Measurements from ENCODE around the gene OLA1.
A peak's percentile ranks its signal among the peaks of the same experiment; 100 is the strongest.

The OLA1 gene

DNA sequence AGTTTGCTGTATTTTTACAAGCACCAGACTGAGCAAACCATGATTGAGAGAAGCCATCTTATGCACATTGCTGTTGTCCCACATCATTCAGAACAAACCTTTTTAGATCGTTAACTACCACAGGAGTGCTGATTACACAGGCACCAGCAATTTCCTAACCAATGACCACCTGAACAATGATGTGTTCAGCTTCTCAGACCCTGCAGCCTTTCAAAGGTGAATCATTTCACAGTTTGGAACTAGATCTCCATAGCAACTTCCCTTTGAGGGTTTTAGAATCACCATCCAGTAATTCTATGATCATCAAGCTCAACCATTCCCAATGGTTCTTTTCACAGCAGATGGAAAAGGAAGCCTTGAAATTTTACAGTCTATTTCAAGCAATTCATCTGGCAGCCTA is 71.4 kb downstream of the OLA1 start:
- DNase-seq: no peak

DNA sequence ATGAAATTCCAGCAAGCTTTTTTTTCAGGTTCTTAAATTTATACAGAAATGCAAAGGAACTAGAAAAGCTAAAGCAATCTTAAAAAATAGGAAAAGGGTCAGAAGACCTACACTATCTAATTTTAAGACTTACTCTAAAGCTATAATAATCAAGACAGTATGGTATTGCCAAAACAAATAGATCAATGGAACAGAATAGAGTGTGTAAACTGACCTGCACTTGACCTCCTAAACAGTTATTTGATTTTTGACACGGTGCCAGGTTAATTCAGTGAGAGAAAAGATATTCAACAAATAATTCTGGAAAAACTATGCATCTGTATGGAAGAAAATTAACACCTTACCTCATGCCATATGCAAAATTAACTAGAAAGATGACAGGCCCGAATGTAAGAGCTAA is 73.6 kb downstream of the OLA1 start:
- DNase-seq: no peak

DNA sequence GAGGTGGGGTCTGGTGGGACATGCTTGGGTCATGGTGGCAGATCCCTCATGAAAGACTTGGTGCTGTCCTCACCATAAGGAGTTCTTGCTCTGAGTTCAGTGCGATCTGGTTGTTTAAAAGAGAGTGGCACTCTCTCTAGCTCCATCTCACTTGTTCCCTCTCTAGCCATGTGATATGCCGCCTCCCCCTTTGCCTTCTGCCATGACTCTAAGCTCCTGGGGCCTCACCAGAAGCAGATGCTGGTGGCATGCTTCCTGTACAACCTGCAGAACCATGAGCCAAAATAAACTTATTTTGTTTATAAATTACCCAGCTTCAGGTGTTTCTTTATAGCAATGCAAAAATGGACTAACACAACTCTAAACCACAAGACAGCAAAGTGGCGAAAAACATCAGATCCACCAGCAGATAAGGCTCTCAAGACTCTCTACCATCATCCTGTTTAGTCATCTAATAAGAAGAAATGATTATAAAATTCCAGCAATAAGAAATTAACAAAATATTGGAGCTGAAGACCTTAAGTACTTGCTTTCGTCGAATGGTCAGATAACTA is 75.5 kb downstream of the OLA1 start:
- no peak for DNase-seq

DNA sequence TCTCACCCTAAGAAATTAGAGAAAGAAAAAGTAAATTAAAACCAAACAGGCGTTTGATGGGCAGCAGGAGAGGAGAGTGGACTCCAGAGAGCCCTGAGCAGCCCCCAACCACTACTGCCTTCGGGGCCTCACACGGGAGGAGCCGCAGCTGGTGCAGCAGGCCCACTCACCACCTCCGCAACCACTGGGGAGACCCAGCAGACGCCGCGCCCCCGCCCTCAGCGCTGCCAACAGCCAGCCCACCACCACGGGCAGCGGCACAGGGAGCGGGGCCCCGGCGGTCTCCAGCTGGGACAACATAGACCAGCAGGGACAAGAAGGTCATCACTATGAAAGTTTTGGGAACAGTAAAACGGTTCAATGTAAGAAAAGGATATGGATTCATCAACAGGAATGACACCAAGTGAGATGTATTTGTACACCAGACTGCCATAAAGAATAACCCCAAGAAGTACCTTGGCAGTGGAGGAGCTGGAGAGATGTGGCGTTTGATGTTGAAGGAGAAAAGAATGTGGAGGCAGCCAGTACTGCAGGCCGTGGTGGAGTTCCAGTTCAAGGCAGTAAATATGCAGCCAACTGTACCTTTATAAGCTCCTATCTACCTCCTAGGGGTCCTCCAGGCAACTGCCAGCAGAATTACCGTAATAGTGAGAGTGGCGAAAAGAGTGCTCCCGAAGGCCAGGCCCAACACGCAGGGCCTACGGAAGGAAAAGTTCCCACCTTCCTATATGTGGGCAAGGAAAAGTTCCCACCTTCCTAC is 76.5 kb downstream of the OLA1 start:
- no peak for DNase-seq

DNA sequence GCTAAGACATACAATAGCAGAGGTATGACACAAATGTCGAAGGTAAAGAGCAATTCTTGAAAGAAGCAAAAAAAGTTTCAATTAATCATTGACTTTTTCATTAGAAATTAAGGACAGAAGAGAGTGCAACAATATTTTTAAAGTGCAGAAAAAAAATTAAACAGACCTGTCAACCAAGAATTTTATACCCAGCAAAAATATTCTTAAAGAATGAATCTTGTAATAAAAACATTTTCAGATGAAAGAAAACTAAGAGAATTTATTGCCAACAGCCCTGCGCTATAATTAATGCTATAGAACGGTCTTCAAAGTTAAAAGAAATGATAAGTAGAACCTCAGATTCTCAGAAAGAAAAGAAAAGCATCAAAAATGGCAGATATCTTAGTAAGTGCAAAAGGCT is 79.0 kb downstream of the OLA1 start:
- no peak for DNase-seq

DNA sequence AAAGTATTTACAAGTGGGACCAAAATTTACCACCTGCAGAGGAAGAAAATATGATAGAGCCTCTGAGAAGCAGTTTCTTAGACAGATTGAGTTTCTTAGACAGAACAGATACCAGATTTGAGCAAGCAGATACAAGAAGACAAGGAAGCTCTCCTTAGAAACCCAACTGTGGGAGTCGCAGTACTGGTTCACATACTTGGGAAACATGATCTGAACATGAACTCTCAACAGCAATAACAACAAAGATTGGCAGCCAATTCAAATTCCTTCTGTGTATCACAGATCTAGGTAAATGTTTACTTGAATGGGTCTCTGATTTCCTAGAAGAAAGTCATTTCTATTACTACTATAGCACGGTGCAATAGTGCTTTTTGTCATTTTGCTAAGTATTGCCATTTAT is 82.1 kb downstream of the OLA1 start:
- DNase-seq: no peak

DNA sequence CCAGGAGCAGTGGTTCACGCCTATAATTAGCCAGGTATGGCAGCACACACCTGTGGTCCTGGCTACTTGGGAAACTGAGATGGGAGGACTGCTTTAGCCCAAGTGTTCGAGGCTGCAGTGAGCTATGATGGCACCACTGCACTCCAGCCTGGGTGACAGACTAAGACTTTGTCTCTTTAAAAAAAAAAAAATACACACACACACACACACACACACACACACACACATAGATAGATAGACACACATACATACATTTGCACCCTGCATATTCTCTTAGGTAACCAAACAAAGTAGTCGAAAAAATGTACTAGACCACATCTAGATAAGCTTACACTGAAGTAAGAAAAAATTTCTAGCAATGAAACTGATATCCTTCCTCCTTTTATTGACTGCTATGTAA is 86.8 kb downstream of the OLA1 start:
- DNase-seq: no peak

DNA sequence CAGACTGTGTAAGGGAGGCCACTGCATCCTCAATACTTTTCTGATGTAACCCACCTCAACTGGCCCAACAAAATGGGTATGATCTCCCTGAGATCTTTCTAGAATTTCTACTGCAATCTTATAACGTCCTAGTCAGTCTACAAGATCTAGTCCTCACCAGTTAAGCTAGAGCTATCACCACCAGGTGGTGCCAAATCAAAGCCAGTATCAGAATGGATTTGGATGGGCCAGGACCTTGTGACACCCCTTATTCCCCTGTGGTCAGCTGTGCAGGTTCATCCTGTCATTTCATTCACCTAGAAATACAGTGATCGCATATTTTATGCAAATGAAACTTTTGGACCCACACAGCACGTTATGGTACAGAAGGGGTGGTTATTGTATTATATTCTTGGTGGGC is 90.3 kb downstream of the OLA1 start:
- peak; percentile 3 for DNase-seq

DNA sequence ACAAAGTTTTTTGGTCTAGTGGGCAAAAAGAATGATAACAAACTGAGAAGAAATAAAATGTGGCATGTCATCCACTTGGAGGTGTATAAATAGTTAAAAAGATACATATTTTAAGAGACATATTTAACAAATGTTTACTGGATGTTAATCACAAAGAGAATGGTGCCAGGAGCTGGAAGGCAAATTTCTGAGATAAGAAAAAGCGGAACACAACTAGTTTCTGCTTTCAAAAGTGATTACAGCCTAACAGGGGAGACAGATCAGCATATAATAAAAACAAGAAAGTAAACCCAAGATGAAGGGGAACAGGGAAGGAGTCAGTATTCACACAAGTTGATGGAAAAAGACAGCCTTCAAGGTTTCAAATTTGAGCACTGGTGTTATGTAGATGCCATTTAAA is 91.3 kb downstream of the OLA1 start:
- no peak for DNase-seq

DNA sequence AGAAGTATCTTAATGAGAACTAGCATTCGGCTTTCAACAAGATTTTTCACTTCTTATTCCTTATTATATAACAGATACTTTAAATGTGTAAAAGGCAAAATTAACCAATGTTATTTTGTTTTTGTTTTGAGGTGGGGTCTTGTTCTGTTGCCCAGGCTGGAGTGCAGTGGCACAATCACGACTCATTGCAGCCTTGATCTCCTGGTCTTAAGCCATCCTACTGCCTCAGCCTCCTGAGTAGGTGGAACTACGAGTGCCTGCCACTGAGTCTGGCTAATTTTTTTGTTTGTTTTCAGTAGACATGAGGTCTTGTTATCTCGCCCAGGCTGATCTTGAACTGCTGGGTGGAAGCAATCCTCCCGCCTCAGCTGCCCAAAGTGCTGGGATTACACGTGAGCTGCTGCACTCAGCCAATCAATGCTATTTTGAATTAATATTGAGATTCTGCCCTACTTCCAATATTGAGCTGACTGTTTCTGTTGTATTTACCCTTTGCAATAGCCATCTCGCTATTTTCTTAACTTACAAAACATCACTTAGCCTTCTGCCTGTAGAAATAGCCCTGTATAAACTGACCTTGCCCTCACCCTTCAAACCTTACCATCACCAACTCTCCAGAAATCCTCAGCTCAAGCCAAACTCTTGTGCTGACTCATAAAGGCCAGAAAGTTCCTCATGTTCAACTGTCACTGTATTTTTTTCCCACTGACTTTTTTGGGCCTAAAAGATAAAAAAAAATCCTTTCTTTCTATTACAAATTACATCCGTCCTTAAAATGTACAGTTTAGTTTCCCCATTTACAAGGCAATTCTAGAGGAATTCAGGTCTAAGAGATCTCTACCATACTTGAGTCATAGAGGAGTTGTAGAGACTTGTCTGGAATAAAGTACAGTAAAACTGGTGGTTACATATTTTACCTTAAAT is 94.3 kb downstream of the OLA1 start:
- DNase-seq: no peak

DNA sequence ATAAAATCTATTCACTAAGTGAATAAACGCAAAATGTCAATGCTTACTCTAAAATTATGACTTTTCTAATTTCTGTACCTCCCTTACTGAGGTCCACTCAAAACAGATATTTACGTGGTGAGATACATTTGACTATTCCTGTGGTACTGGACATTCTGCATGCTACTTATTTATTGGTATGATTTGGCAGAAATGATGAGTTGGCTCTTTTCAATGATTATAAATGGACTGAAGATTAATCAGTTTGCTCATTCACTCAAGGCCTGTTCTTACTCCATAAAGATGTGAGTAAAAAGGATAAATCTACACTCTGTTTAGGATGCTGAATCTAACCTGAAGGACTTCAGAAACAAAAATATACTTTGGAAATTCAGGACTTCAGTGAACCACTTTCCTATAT is 98.8 kb downstream of the OLA1 start:
- no peak for DNase-seq

DNA sequence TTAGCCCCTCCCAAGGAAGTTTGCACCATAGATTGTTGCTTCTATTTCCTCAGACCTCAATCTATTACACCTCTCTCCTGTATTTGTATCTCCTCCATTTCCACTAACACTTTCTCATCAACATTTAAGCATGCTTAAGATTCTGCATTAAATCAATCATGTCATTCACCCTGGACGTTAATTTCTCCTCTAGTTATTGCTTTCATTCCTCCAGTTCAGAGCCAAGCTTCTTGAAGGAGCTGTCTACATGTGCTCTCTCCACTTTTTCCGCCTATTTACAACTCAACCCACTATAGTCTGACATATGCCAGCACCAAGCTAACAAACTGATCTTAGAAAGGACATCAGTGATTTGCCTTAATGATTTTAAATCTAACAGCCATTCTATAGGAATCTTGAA is 99.5 kb downstream of the OLA1 start:
- no peak for DNase-seq

DNA sequence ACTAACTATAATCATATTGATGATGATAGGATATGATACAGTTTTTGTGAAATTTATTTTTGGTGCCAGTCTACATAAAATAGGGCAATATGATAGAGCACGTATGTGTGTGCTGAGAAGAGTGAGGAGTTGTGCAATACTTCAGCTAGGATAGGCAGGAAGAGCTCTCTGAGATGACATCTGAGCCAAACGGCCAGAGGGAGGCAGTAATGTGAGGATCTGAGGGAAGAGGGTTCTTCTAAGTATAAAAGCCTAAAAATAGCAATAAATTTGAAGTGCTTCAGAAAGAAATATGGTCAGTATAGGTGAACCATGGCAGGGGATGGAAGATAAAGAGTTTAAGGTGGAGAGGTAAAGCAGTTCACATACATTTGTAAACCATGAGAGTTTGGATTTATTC is 102.5 kb downstream of the OLA1 start:
- DNase-seq: no peak

DNA sequence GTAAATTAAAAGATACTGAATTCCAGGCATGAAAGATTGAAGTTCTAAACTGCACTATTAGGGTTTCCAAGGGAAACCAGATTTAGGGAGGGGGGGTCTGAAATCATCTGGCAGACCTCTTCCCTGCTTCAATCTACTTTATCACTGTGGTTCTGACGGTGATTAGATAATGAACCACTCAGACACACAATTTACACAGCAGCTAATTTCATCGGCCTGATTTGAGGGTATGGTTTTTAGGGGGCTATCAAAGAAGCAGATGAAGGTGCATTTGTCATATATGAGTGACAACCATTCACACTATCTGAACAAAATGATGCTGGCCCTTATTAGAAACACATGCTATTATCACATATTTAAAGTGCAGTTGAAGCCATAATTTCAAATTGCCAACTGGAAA is 106.0 kb downstream of the OLA1 start:
- DNase-seq: no peak

DNA sequence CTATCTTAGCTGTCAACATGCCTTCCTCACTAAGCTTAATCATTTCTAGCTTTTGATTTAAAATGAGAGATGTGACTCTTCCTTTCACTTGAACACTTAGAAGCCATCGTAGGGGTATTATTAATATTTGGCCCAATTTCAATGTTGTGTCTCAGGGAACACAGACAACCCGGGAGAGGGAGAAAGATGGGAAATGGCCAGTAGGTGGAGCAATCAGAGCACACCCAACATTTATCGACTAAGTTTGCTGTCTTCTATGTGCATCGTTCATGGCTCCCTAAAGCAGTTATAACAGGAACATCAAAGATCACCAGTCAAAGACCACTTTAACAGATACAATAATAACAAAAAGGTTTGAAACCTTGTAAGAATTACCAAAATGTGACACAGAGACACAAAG is 110.2 kb downstream of the OLA1 start:
- DNase-seq: no peak

DNA sequence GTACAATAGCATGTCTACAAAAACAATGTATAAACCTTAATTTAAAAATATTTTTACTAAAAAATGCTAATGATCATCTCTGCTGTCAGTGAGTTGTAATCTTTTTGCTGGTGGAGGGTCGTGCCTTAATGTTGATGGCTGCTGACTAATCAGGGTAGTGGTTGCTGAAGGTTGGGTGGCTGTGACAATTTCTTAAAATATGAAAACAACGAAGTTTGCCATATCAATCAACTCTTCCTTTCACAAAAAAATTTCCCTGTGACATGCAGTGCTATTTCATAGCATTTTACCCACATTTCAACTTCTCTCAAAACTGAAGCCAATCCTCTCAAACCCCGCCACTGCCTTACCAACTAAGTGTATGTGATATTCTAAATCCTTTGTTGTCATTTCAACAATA is 112.4 kb downstream of the OLA1 start:
- no peak for DNase-seq

DNA sequence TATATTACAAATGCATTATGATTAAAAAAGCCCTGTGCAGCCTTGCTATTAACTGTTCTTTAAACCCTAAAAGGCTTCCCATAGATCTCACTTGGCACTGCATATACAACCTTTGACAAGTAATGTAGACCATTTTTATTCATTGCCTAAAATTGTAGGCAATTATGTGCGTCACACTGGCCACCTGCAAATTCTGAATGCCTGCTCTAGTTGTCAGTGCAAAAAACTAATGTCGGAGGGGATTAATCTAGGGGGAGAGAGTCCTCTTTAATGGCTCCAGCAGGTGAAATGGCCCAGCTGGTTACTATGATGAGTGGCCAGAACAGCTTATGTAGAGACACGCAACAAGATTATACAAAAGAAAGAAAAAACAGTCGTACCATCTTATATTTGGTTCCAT is 123.2 kb downstream of the OLA1 start:
- DNase-seq: no peak

DNA sequence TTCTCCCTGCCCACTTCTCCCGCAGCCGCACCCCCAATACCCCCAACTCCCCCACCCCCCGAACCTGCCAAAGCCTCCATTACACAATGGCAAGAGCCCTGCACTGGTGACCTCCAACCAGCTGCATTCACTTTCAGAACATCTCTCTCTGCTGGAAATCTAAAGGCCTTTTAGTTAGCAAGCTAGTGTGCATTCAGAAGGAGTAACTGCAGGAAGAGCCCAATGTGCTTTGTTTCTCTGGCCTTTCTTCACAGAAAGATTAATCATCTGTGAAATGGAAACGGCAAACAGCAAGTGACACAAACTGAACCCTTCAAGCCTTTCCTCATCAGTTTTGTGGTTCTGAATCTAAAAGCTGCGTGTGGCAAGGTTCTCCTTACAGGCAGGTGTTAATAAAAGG is 124.2 kb downstream of the OLA1 start:
- DNase-seq: no peak

DNA sequence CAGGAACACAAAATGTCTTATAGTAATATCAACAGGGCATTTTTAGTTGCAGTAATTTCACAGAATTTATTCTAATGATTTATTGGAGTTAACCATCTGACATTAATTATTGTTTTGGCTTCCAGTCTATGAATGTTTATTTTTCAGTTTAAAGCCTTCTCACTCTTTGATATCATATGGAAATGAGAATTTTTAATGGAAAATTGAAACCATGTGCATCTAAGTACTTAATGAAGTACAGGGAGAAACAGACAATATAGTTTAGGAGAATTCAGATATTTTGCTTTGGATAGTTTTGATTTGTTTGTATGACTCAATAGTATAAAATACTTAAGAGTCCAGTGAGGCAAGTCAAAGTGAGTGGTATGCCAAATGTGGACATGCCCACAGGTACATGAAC is 126.1 kb downstream of the OLA1 start:
- no peak for DNase-seq

DNA sequence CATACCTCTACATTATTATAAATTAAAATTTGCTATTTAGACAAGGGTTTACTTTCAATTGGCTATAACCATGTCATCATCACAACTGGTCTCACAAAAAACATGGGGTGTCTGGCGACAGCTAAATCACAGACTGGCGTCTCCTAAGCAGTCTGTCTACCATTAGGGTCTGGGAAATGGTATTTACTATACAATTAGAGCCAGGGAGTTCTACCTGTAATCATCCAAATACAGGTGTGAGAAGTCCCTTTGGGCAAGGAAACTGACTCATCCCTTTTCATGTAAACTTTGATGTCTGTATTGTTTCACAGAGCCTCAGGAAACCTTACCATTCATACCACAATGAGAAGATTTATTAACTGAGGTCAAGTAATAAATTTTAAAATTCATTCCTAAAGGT is 126.7 kb downstream of the OLA1 start:
- DNase-seq: no peak

DNA sequence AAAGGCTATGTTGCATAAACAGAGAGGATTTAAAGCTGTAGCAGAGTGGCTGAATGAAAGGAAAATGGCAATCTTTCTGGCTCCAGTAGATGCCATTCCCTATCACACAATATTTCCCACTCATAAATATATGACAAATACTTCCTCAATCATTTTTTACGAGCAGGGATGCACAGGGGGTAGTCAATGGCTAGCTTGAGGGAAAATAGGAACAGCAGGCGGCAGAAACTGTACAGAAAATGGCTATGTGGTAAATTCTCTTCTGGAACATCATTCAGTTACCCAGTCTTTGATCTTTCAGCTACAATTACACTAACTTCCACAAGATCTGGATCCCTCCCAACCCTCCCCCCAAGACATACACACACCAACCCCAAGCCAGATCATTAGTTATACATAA is 127.2 kb downstream of the OLA1 start:
- DNase-seq: no peak

DNA sequence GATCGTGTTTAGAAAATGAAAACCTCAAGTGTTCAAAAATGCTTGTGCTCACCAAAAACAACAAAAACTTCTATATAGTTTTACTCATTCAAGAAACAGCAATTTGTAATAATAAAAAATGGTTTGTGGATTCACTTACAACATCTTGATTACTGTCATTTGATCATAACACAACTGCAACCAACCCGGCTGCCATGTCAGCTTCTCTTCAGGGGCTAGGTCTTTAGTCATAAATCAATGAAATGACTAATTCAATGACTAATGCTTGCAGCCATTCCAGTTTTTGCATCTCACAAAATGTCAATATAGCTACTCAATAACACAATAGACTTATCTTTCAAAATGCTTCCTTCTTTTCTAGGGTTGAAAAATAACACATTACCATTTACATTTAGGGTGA is 128.0 kb downstream of the OLA1 start:
- DNase-seq: peak; percentile 68

DNA sequence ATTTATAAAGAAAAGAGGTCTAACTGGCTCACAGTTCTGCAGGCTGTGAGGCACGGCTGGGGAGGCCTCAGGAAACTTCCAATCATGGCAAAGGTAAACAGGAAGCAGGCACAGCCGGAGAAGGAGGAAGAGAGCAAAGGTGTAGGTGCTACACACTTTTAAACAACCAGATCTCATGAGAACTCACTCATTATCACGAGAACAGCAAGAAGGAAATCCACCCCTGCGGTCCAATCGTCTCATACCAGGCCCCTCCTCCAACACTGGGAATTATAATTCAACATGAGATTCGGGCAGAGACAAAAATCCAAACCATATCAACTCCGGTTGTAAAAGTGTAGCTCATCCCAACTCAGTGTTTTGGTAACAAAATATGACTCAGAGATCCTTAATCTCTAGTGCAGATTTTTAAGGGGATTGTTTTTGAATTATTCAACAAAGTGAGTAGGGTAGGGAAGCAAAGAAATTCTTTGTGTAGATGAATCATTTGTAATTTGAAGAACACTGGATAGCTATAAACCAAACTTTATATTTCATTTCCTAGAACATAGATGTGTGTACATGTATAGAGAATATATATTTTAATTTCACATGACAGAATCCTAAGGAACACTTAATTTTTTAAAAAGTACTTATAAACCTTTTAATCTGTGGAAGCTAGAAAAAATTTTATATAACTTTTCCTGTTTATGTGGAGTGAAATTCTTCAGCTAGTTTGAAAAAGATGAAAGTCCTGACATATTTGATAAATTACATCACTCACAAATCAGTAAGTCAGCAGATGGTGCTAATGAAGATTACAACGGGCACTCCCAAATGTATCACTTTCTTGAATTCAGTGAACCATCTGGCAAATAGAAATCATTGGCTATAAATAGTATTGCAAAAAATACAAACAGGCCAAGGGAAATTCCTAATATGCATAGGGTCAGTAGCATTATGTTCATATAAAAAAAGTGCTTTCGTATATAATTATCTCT is 130.1 kb downstream of the OLA1 start:
- no peak for DNase-seq

Data from stimulated activated CD4-positive, alpha-beta T cell treated with anti-CD3 and anti-CD28 coated beads, Interleukin-1b, Interleukin-23, amount 100 ng/mL, for 48 hours (primary cell).